ENCODE data around the gene APBB2. TPM values are rescaled to one million over a fixed set of nuclear protein-coding genes. Genes with fewer than 3 reads are reported as not detected.

Gene APBB2
- total and polyA plus RNA-seq, 2 of the 8 experiments (the other 6 are each of a cell fraction or from before 2014, with no cell fraction given) = 58.7 to 59.4 TPM

DNA sequence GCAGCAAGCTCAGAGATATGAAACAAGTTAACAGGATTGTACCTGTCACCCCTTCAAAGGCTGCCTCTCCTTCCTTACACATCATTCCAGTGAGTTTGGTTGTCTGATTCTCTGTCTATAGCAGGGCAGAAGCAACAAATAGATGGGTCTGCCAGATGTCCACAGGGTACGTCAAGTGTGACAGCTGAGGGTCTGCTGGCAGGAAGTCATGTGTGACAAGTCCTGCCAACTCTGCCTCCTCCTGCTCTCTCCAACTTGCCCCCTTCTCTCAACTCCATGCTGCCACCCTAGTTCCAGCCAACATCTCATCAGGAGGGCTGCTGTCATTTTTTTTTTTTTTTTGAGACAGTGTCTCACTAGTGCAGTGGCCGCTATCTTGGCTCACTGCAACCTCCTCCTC is 355.4 kb downstream of the APBB2 start (continued):
- TF ChIP-seq SIRT6 (IDR thresholded peaks at IDR 0.05; ENCODE audit: low read length) = no peak
- TF ChIP-seq ZNF274 (IDR thresholded peaks at IDR 0.05; ENCODE audit: borderline replicate concordance, extremely low read depth, low read length) = no peak
- TF ChIP-seq, protein P1, sequence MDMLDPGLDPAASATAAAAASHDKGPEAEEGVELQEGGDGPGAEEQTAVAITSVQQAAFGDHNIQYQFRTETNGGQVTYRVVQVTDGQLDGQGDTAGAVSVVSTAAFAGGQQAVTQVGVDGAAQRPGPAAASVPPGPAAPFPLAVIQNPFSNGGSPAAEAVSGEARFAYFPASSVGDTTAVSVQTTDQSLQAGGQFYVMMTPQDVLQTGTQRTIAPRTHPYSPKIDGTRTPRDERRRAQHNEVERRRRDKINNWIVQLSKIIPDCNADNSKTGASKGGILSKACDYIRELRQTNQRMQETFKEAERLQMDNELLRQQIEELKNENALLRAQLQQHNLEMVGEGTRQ (IDR thresholded peaks at IDR 0.05; ENCODE audit: low read length) = no peak
- no peak for TF ChIP-seq EGR1 (IDR thresholded peaks at IDR 0.05; ENCODE audit: borderline replicate concordance, low read depth, low read length)
- no peak for TF ChIP-seq SP1 (IDR thresholded peaks at IDR 0.05; ENCODE audit: low read depth, low read length)
- no peak for TF ChIP-seq CHD1 (IDR thresholded peaks at IDR 0.05; ENCODE audit: low read depth, low read length)
- TF ChIP-seq POLR2AphosphoS5 (IDR thresholded peaks at IDR 0.05; ENCODE audit: low read depth, low read length) = no peak

Data from H1 (cell line).